Measurements from ENCODE around the gene MAB21L1. TPM values are rescaled to one million over a fixed set of nuclear protein-coding genes. Genes with fewer than 3 reads are reported as not detected.

The MAB21L1 gene
- total RNA-seq, 2 experiments from 2014 or later, result not detected

- ATAC-seq (no peak), DNase-seq (no peak)
- no peaks in the 10 kb centered on the region for H3K27me3 Mint-ChIP-seq
- H3K9me3 Mint-ChIP-seq (ENCODE audit: low read depth), result peaks cover 4% of the 10 kb centered on the region
- CTCF ChIA-PET, result no interaction called here
- no peak overlapping the region for H3K27ac Mint-ChIP-seq
- no peaks in the 10 kb centered on the region for H3K4me1 Mint-ChIP-seq
- H3K36me3 Mint-ChIP-seq, result no peaks in the 10 kb centered on the region
- H3K4me3 Mint-ChIP-seq, result no peak overlapping the region
Measured at GRCh38 chr13:35455022-35455421, 21.5 kb downstream of the MAB21L1 start.

- no peak overlapping the region for H3K27ac Mint-ChIP-seq
- H3K36me3 Mint-ChIP-seq, result no peaks in the 10 kb centered on the region
- ATAC-seq, result no peak
- CTCF ChIA-PET, result no interaction called here
- no peak for DNase-seq
- H3K4me3 Mint-ChIP-seq, result no peak overlapping the region
- no peaks in the 10 kb centered on the region for H3K4me1 Mint-ChIP-seq
- H3K27me3 Mint-ChIP-seq, result no peaks in the 10 kb centered on the region
- H3K9me3 Mint-ChIP-seq (ENCODE audit: low read depth), result peaks cover 7% of the 10 kb centered on the region
Measured at GRCh38 chr13:35449821-35450220, 26.7 kb downstream of the MAB21L1 start.

- H3K36me3 Mint-ChIP-seq, result no peaks in the 10 kb centered on the region
- ATAC-seq, result no peak
- no peak overlapping the region for H3K27ac Mint-ChIP-seq
- no peak for DNase-seq
- no peaks in the 10 kb centered on the region for H3K27me3 Mint-ChIP-seq
- CTCF ChIA-PET, result no interaction called here
- no peaks in the 10 kb centered on the region for H3K4me1 Mint-ChIP-seq
- H3K4me3 Mint-ChIP-seq, result no peak overlapping the region
- peaks cover 7% of the 10 kb centered on the region for H3K9me3 Mint-ChIP-seq (ENCODE audit: low read depth)
Measured at GRCh38 chr13:35448465-35448864, 28.0 kb downstream of the MAB21L1 start.
